GM12878 (cell line): ENCODE measurements around the gene ESRP2. TPM values are rescaled to one million over a fixed set of nuclear protein-coding genes. Genes with fewer than 3 reads are reported as not detected.

ENCODE experiments used
- microRNA-seq: library from miRNA; unstranded; fragments of <30 nt; microRNA quantifications from one replicate; pipeline ENCODE4, GENCODE V29; 2018
- polyA plus RNA-seq, 11 experiments: library from polyadenylated mRNA; depleted of rRNA in 4 of 11; unstranded in 6 of 11; stranded (reverse) in 5 of 11; fragments of >200 nt; fragmentation: Nextera tagmentation in 4 of 11; fragmentation: Illumina TruSeq in 1 of 11; extraction: Ambion mirVana in 4 of 11; extraction: Trizol in 1 of 11; gene quantifications; 1 replicate in 1 of 11; 2 replicates in 10 of 11; pipeline versions ENCODE4 v1.2.1 to v1.2.3, GENCODE V29; 2011 to 2016; ENCODE audit warnings: inconsistent platforms in 2 of 11, missing spikeins in 2 of 11, low read depth in 1 of 11
- small RNA-seq: library from RNA; depleted of rRNA; stranded (forward); fragments of <200 nt; gene quantifications from one replicate; pipeline ENCODE3, GENCODE V24; 2014
- total RNA-seq, 4 experiments: library from RNA; depleted of rRNA in 3 of 4; stranded (reverse); fragments of >200 nt in 3 of 4; fragmentation: Illumina TruSeq in 1 of 4; extraction: Trizol in 1 of 4; gene quantifications; 2 replicates each; pipeline versions ENCODE4 v1.2.1 to v1.2.3, GENCODE V29; 2013 to 2021

ESRP2 gene
- total and polyA plus RNA-seq, 10 of the 15 experiments (the other 5 are each of a cell fraction or from before 2014, with no cell fraction given): 0.04 to 0.64 (median 0.08) TPM; not detected in 3

Small RNA genes within 50 kb of the gene (microRNA-seq; reads per million reads assigned to microRNA genes)
- gene MIR6773: not detected

Small RNA genes within 50 kb of the gene (small RNA-seq; reads per million reads assigned to genes)
- not detected for gene RF00554
- gene RNU6-1262P: not detected

Other genes with a start within 250 kb of the ESRP2 start
Only the 7 nearest of the 10 such genes appear.
- 28.7 and 33.5 TPM in 2 replicates for gene DUS2, start 212.8 kb downstream of the ESRP2 start, total RNA-seq (2014; rRNA removed)
- 25.8 and 26.4 TPM in 2 replicates for gene DUS2, start 212.8 kb downstream of the ESRP2 start, total RNA-seq (2014; rRNA removed; fragmentation: Illumina TruSeq; extraction: Trizol)
- 25.2 and 28.1 TPM in 2 replicates for gene DUS2, start 212.8 kb downstream of the ESRP2 start, total RNA-seq (2021)
- 12.4 and 17.9 TPM in 2 replicates for gene DUS2, start 212.8 kb downstream of the ESRP2 start, polyA plus RNA-seq (2011; rRNA removed)
- 18.9 and 24.6 TPM in 2 replicates for gene DUS2, start 212.8 kb downstream of the ESRP2 start, polyA plus RNA-seq (2014; fragmentation: Illumina TruSeq; extraction: Trizol)
- 1 to 10 TPM; 4.8 to 7.8 TPM for gene DUS2, start 212.8 kb downstream of the ESRP2 start, polyA plus RNA-seq (2014; fragmentation: Nextera tagmentation; extraction: Ambion mirVana)
- gene DUS2, start 212.8 kb downstream of the ESRP2 start, polyA plus RNA-seq (2014; rRNA removed): 21.7 and 23.0 TPM in 2 replicates
- 10 to 100 TPM; 28.9 to 32.3 TPM for gene DUS2, start 212.8 kb downstream of the ESRP2 start, polyA plus RNA-seq (2016; fragmentation: Nextera tagmentation; extraction: Ambion mirVana)
- 25.8 and 27.6 TPM in 2 replicates for gene NFATC3, start 150.8 kb downstream of the ESRP2 start, total RNA-seq (2014; rRNA removed)
- gene NFATC3, start 150.8 kb downstream of the ESRP2 start, total RNA-seq (2014; rRNA removed; fragmentation: Illumina TruSeq; extraction: Trizol): 21.2 and 23.2 TPM in 2 replicates
- 37.6 and 37.8 TPM in 2 replicates for gene NFATC3, start 150.8 kb downstream of the ESRP2 start, total RNA-seq (2021)
- gene NFATC3, start 150.8 kb downstream of the ESRP2 start, polyA plus RNA-seq (2011; rRNA removed): 31.3 and 34.7 TPM in 2 replicates
- gene NFATC3, start 150.8 kb downstream of the ESRP2 start, polyA plus RNA-seq (2014; fragmentation: Illumina TruSeq; extraction: Trizol): 24.4 and 29.5 TPM in 2 replicates
- 1 to 10 TPM; 4.2 to 5.5 TPM for gene NFATC3, start 150.8 kb downstream of the ESRP2 start, polyA plus RNA-seq (2014; fragmentation: Nextera tagmentation; extraction: Ambion mirVana)
- 20.9 and 23.6 TPM in 2 replicates for gene NFATC3, start 150.8 kb downstream of the ESRP2 start, polyA plus RNA-seq (2014; rRNA removed)
- 10 to 100 TPM; 25.4 to 32.2 TPM for gene NFATC3, start 150.8 kb downstream of the ESRP2 start, polyA plus RNA-seq (2016; fragmentation: Nextera tagmentation; extraction: Ambion mirVana)
- 8.2 and 8.4 TPM in 2 replicates for gene PLA2G15, start 9.2 kb upstream of the ESRP2 start, total RNA-seq (2014; rRNA removed)
- 3.4 and 3.8 TPM in 2 replicates for gene PLA2G15, start 9.2 kb upstream of the ESRP2 start, total RNA-seq (2014; rRNA removed; fragmentation: Illumina TruSeq; extraction: Trizol)
- 7.6 and 7.8 TPM in 2 replicates for gene PLA2G15, start 9.2 kb upstream of the ESRP2 start, total RNA-seq (2021)
- 3.1 and 6.3 TPM in 2 replicates for gene PLA2G15, start 9.2 kb upstream of the ESRP2 start, polyA plus RNA-seq (2011; rRNA removed)
- 1.5 and 3.0 TPM in 2 replicates for gene PLA2G15, start 9.2 kb upstream of the ESRP2 start, polyA plus RNA-seq (2014; fragmentation: Illumina TruSeq; extraction: Trizol)
- gene PLA2G15, start 9.2 kb upstream of the ESRP2 start, polyA plus RNA-seq (2014; fragmentation: Nextera tagmentation; extraction: Ambion mirVana): 1 to 10 TPM in 1 of 2 experiments, under 1 TPM in 1; 0.31 to 1.1 TPM
- 7.8 and 8.5 TPM in 2 replicates for gene PLA2G15, start 9.2 kb upstream of the ESRP2 start, polyA plus RNA-seq (2014; rRNA removed)
- gene PLA2G15, start 9.2 kb upstream of the ESRP2 start, polyA plus RNA-seq (2016; fragmentation: Nextera tagmentation; extraction: Ambion mirVana): 1 to 10 TPM; 7.3 to 9.4 TPM
- gene SLC7A6, start 28.4 kb upstream of the ESRP2 start, total RNA-seq (2014; rRNA removed): 29.8 and 33.9 TPM in 2 replicates
- 27.4 and 27.5 TPM in 2 replicates for gene SLC7A6, start 28.4 kb upstream of the ESRP2 start, total RNA-seq (2014; rRNA removed; fragmentation: Illumina TruSeq; extraction: Trizol)
- 51.3 and 60.4 TPM in 2 replicates for gene SLC7A6, start 28.4 kb upstream of the ESRP2 start, total RNA-seq (2021)
- 46.3 and 53.6 TPM in 2 replicates for gene SLC7A6, start 28.4 kb upstream of the ESRP2 start, polyA plus RNA-seq (2011; rRNA removed)
- gene SLC7A6, start 28.4 kb upstream of the ESRP2 start, polyA plus RNA-seq (2014; fragmentation: Illumina TruSeq; extraction: Trizol): 60.1 and 66.5 TPM in 2 replicates
- 1 to 10 TPM; 8.2 TPM for gene SLC7A6, start 28.4 kb upstream of the ESRP2 start, polyA plus RNA-seq (2014; fragmentation: Nextera tagmentation; extraction: Ambion mirVana)
- gene SLC7A6, start 28.4 kb upstream of the ESRP2 start, polyA plus RNA-seq (2014; rRNA removed): 52.7 and 55.0 TPM in 2 replicates
- gene SLC7A6, start 28.4 kb upstream of the ESRP2 start, polyA plus RNA-seq (2016; fragmentation: Nextera tagmentation; extraction: Ambion mirVana): 10 to 100 TPM; 26.6 to 27.4 TPM
- 16.0 and 17.7 TPM in 2 replicates for gene SLC7A6OS, start 74.8 kb upstream of the ESRP2 start, total RNA-seq (2014; rRNA removed)
- 17.7 and 18.1 TPM in 2 replicates for gene SLC7A6OS, start 74.8 kb upstream of the ESRP2 start, total RNA-seq (2014; rRNA removed; fragmentation: Illumina TruSeq; extraction: Trizol)
- gene SLC7A6OS, start 74.8 kb upstream of the ESRP2 start, total RNA-seq (2021): 17.7 and 22.0 TPM in 2 replicates
- gene SLC7A6OS, start 74.8 kb upstream of the ESRP2 start, polyA plus RNA-seq (2011; rRNA removed): 17.8 and 19.6 TPM in 2 replicates
- 16.0 and 16.8 TPM in 2 replicates for gene SLC7A6OS, start 74.8 kb upstream of the ESRP2 start, polyA plus RNA-seq (2014; fragmentation: Illumina TruSeq; extraction: Trizol)
- gene SLC7A6OS, start 74.8 kb upstream of the ESRP2 start, polyA plus RNA-seq (2014; fragmentation: Nextera tagmentation; extraction: Ambion mirVana): 1 to 10 TPM; 2.9 to 6.4 TPM
- 13.9 and 16.0 TPM in 2 replicates for gene SLC7A6OS, start 74.8 kb upstream of the ESRP2 start, polyA plus RNA-seq (2014; rRNA removed)
- gene SLC7A6OS, start 74.8 kb upstream of the ESRP2 start, polyA plus RNA-seq (2016; fragmentation: Nextera tagmentation; extraction: Ambion mirVana): 10 to 100 TPM; 23.8 to 27.4 TPM
- gene PRMT7, start 74.9 kb upstream of the ESRP2 start, total RNA-seq (2014; rRNA removed): 45.8 and 48.5 TPM in 2 replicates
- gene PRMT7, start 74.9 kb upstream of the ESRP2 start, total RNA-seq (2014; rRNA removed; fragmentation: Illumina TruSeq; extraction: Trizol): 32.6 and 33.4 TPM in 2 replicates
- 45.4 and 47.6 TPM in 2 replicates for gene PRMT7, start 74.9 kb upstream of the ESRP2 start, total RNA-seq (2021)
- 40.7 and 49.3 TPM in 2 replicates for gene PRMT7, start 74.9 kb upstream of the ESRP2 start, polyA plus RNA-seq (2011; rRNA removed)
- gene PRMT7, start 74.9 kb upstream of the ESRP2 start, polyA plus RNA-seq (2014; fragmentation: Illumina TruSeq; extraction: Trizol): 28.6 and 43.3 TPM in 2 replicates
- gene PRMT7, start 74.9 kb upstream of the ESRP2 start, polyA plus RNA-seq (2014; fragmentation: Nextera tagmentation; extraction: Ambion mirVana): 1 to 10 TPM; 5.1 to 5.6 TPM
- 52.4 and 56.1 TPM in 2 replicates for gene PRMT7, start 74.9 kb upstream of the ESRP2 start, polyA plus RNA-seq (2014; rRNA removed)
- 10 to 100 TPM; 36.9 to 40.7 TPM for gene PRMT7, start 74.9 kb upstream of the ESRP2 start, polyA plus RNA-seq (2016; fragmentation: Nextera tagmentation; extraction: Ambion mirVana)
- gene SMPD3, start 212.4 kb upstream of the ESRP2 start, total RNA-seq (2014; rRNA removed): 0.49 and 2.0 TPM in 2 replicates
- 0.76 and 0.83 TPM in 2 replicates for gene SMPD3, start 212.4 kb upstream of the ESRP2 start, total RNA-seq (2014; rRNA removed; fragmentation: Illumina TruSeq; extraction: Trizol)
- 1.5 and 1.8 TPM in 2 replicates for gene SMPD3, start 212.4 kb upstream of the ESRP2 start, total RNA-seq (2021)
- 0.04 TPM in 1 of 2 replicates, not detected in the other for gene SMPD3, start 212.4 kb upstream of the ESRP2 start, polyA plus RNA-seq (2011; rRNA removed)
- 0.05 and 0.90 TPM in 2 replicates for gene SMPD3, start 212.4 kb upstream of the ESRP2 start, polyA plus RNA-seq (2014; fragmentation: Illumina TruSeq; extraction: Trizol)
- gene SMPD3, start 212.4 kb upstream of the ESRP2 start, polyA plus RNA-seq (2014; fragmentation: Nextera tagmentation; extraction: Ambion mirVana): under 1 TPM; 0.06 to 0.22 TPM
- gene SMPD3, start 212.4 kb upstream of the ESRP2 start, polyA plus RNA-seq (2014; rRNA removed): 0.99 and 1.5 TPM in 2 replicates
- 1 to 10 TPM; 1.6 to 1.7 TPM for gene SMPD3, start 212.4 kb upstream of the ESRP2 start, polyA plus RNA-seq (2016; fragmentation: Nextera tagmentation; extraction: Ambion mirVana)